Central memory CD8-positive, alpha-beta T cell (primary cell): ENCODE measurements around the gene ABCC2.
"Not testable (repeated sequence)": the region's sequence is repeated elsewhere in the genome, so short reads cannot be mapped to it uniquely, and the experiment has no call there.

Source experiments
- ATAC-seq: fragments of 150-1000 bp; cut with Tn5 transposase; replicated peaks from 2 replicates; pipeline ENCODE4 v1.10.0; 2022; ENCODE audit warnings: mild to moderate bottlenecking, moderate FRiP score, moderate number of reproducible peaks; ENCODE audit not compliant: poor library complexity, severe bottlenecking; ENCODE audit errors: extremely low read depth
- DNase-seq, 2 donors: peaks; one replicate each; pipeline ENCODE4 v3.0.0; 2021; ENCODE audit warnings: low spot score in 2 of 2
- H3K27ac Mint-ChIP-seq: one replicate; pipeline ENCODE4 v1.8.0; 2022; ENCODE audit warnings: low read depth, mild to moderate bottlenecking, moderate library complexity, mixed read lengths
- H3K27me3 Mint-ChIP-seq: one replicate; pipeline ENCODE4 v1.8.0; 2022; ENCODE audit warnings: mixed read lengths
- H3K36me3 Mint-ChIP-seq: one replicate; pipeline ENCODE4 v1.8.0; 2022; ENCODE audit warnings: mild to moderate bottlenecking, moderate library complexity, mixed read lengths; ENCODE audit not compliant: insufficient read depth
- H3K4me1 Mint-ChIP-seq: one replicate; pipeline ENCODE4 v1.8.0; 2022; ENCODE audit warnings: mixed read lengths
- H3K4me3 Mint-ChIP-seq: one replicate; pipeline ENCODE4 v1.8.0; 2022; ENCODE audit warnings: mild to moderate bottlenecking, moderate library complexity, mixed read lengths
- H3K9me3 Mint-ChIP-seq: one replicate; pipeline ENCODE4 v1.8.0; 2022; ENCODE audit warnings: mixed read lengths

The ABCC2 gene

GRCh38 chr10:99782447-99783286 is at the start of gene ABCC2:
TSS of gene ABCC2 (plus strand) at chr10:99782640. CDS start at chr10:99782845, 205 bp downstream.
- ATAC-seq = no peak
- H3K27me3 Mint-ChIP-seq = peaks cover 5% of the 10 kb centered on the region
- no peak within 1 kb of the TSS for H3K4me3 Mint-ChIP-seq
- H3K36me3 Mint-ChIP-seq = peaks cover 2% of the 10 kb centered on the region
- no peak for DNase-seq
- no peak within 1 kb of the TSS for H3K27ac Mint-ChIP-seq
- H3K4me1 Mint-ChIP-seq = no peaks in the 10 kb centered on the region
- H3K9me3 Mint-ChIP-seq = no peaks in the 10 kb centered on the region

GRCh38 chr10:99733366-99733765 is 49.1 kb upstream of the ABCC2 start:
- Mint-ChIP-seq H3K4me3 (peak overlapping the region; percentile 100), H3K4me1 (peaks cover 47% of the 10 kb centered on the region)

DNA sequence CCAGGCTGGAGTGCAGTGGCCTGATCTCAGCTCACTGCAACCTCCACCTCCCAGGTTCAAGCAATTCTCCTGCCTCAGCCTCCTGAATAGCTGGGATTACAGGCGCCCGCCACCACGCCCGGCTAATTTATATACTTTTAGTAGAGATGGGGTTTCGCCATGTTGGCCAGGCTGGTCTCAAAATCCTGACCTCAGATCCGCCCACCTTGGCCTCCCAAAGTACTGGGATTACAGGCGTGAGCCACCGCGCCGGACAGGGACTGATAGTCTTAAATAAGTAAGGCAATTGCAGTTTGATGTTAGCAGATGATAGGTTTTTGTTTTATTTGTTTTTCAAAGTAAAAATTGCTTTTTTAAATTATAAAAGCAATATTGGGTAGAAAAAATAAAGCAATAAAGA is 48.3 kb upstream of the ABCC2 start:
- Mint-ChIP-seq H3K36me3 (peaks cover 33% of the 10 kb centered on the region), H3K4me1 (peaks cover 45% of the 10 kb centered on the region)
- not testable (repeated sequence) for DNase-seq

More at GRCh38 chr10:99733366-99733765, 49.1 kb upstream of the ABCC2 start:
- ATAC-seq (no peak), DNase-seq (no peak)
- Mint-ChIP-seq H3K27me3 (no peaks in the 10 kb centered on the region), H3K36me3 (peaks cover 32% of the 10 kb centered on the region), H3K27ac (peak overlapping the region; percentile 99), H3K9me3 (no peaks in the 10 kb centered on the region)

GRCh38 chr10:99740260-99740659 is 42.2 kb upstream of the ABCC2 start:
- no peak for ATAC-seq
- H3K4me3 Mint-ChIP-seq = no peak overlapping the region
- H3K4me1 Mint-ChIP-seq = peaks cover 35% of the 10 kb centered on the region
- peaks cover 5% of the 10 kb centered on the region for H3K9me3 Mint-ChIP-seq
- H3K27ac Mint-ChIP-seq = no peak overlapping the region
- H3K27me3 Mint-ChIP-seq = no peaks in the 10 kb centered on the region
- no peak for DNase-seq
- peaks cover 62% of the 10 kb centered on the region for H3K36me3 Mint-ChIP-seq

More for the DNA sequence above, 48.3 kb upstream of the ABCC2 start:
- not testable (repeated sequence) for H3K9me3 Mint-ChIP-seq, ATAC-seq, H3K27ac Mint-ChIP-seq, H3K27me3 Mint-ChIP-seq
- H3K4me3 Mint-ChIP-seq = peak overlapping the region; percentile 100

DNA sequence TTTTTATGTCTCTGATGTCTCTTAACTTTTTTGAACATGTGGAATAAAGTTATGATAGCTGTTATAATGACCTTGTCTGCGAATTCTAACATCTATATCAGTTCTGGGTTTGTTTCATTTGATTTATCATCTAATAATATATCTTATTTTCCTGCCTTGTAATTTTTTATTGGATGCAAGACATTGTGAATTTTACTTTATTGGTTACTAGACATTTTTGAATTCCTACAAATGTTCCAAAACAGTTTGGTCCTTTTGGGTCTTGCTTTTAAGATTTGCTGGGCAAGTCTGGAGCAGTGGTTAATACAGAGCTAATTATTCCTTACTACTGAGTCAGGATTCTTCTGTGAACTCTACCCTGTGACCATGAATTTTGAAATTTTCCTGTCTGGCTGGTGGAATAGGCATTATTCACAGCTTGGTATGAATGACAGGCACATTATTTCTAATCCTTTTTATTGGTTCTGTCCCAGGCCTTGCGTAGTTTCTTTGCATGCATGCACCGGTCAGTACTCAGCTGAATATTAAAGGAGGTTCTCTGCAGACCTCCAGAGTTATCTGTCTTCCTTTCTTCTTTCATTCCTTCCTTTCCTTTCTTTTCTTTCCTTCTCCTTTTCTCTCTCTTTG is 41.4 kb upstream of the ABCC2 start:
- H3K9me3 Mint-ChIP-seq = peaks cover 5% of the 10 kb centered on the region
- peaks cover 64% of the 10 kb centered on the region for H3K36me3 Mint-ChIP-seq
- no peak overlapping the region for H3K4me3 Mint-ChIP-seq
- H3K27me3 Mint-ChIP-seq = no peaks in the 10 kb centered on the region
- no peak for DNase-seq
- no peak for ATAC-seq
- peaks cover 34% of the 10 kb centered on the region for H3K4me1 Mint-ChIP-seq
- H3K27ac Mint-ChIP-seq = peak overlapping the region; percentile 41

DNA sequence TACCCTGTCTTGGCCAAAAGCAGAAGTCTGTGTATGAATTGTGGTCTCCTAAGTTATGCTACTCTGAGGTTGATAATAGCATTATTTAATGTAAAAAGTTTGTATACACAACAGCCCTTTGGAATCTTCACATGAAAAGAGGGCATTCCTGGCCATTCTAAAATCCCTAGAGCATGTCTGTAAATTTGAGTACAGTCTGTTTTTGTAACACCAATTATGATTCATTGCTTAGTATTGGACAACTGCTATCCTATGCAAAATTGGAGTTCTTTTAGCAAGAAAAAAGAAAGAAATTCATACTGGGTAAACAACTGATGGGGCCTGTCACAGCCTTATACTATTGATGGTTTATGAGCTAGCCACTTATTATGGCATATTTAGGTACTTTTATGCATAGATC is 40.2 kb upstream of the ABCC2 start:
- ATAC-seq = no peak
- Mint-ChIP-seq H3K36me3 (peaks cover 61% of the 10 kb centered on the region), H3K4me3 (no peak overlapping the region), H3K27me3 (no peaks in the 10 kb centered on the region), H3K9me3 (peaks cover 5% of the 10 kb centered on the region), H3K27ac (no peak overlapping the region), H3K4me1 (peaks cover 31% of the 10 kb centered on the region)
- no peak for DNase-seq

GRCh38 chr10:99742701-99743100 is 39.7 kb upstream of the ABCC2 start:
- ATAC-seq (no peak), DNase-seq (no peak)
- Mint-ChIP-seq H3K9me3 (peaks cover 5% of the 10 kb centered on the region), H3K36me3 (peaks cover 61% of the 10 kb centered on the region), H3K27ac (no peak overlapping the region), H3K27me3 (no peaks in the 10 kb centered on the region), H3K4me1 (peaks cover 29% of the 10 kb centered on the region), H3K4me3 (no peak overlapping the region)

- Mint-ChIP-seq H3K4me3 (no peak overlapping the region), H3K27ac (no peak overlapping the region), H3K9me3 (peaks cover 5% of the 10 kb centered on the region), H3K36me3 (peaks cover 63% of the 10 kb centered on the region), H3K4me1 (peaks cover 39% of the 10 kb centered on the region), H3K27me3 (no peaks in the 10 kb centered on the region)
- no peak for ATAC-seq
- no peak for DNase-seq
Measured at GRCh38 chr10:99743841-99744240, 38.6 kb upstream of the ABCC2 start.

DNA sequence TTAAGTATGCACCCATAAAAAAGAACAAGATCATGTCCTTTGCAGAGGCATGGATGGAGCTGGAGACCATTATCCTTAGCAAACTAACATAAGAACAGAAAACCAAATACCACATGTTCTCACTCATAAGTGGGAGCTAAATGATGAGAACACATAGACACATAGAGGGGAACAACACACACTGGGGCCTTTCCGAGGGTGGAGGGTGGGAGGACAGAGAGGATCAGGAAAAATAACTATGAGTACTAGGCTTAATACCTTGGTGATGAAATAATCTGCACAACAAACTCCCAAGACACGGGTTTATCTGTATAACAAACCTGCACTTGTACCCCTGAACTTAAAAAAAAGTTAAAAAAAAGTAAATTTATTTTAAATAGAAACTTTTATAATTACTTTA is 36.3 kb upstream of the ABCC2 start:
- not testable (repeated sequence) for H3K27me3 Mint-ChIP-seq, ATAC-seq, DNase-seq, H3K27ac Mint-ChIP-seq, H3K9me3 Mint-ChIP-seq, H3K4me3 Mint-ChIP-seq
- H3K4me1 Mint-ChIP-seq = peaks cover 40% of the 10 kb centered on the region
- H3K36me3 Mint-ChIP-seq = peaks cover 69% of the 10 kb centered on the region

GRCh38 chr10:99748823-99749451 is 33.5 kb upstream of the ABCC2 start:
- H3K9me3 Mint-ChIP-seq = no peaks in the 10 kb centered on the region

DNA sequence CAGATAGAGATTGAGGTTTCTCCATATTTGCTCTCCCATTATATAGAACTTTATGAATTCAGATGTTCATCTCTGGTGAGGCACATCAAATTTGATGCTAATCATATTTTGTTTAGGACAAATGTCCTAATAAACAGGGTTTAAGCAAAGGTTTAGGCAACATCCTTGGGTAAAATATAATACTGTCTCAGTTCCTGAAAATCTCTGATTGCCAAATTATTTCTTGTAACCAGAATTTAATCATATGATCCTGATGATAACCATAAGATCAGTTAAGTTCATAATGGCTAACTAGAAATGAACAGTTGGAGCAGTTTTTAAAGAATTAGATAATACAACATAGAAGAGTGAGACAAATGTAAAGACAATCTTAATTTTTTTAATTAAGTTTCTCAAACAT is 31.8 kb upstream of the ABCC2 start:
- Mint-ChIP-seq H3K27ac (no peak overlapping the region), H3K9me3 (no peaks in the 10 kb centered on the region), H3K27me3 (no peaks in the 10 kb centered on the region), H3K4me3 (no peak overlapping the region), H3K4me1 (peaks cover 13% of the 10 kb centered on the region), H3K36me3 (peaks cover 59% of the 10 kb centered on the region)
- ATAC-seq (no peak), DNase-seq (no peak)

More at GRCh38 chr10:99748823-99749451, 33.5 kb upstream of the ABCC2 start:
- ATAC-seq (no peak), DNase-seq (no peak)
- peaks cover 18% of the 10 kb centered on the region for H3K4me1 Mint-ChIP-seq
- H3K27ac Mint-ChIP-seq = peak overlapping the region; percentile 9
- no peak overlapping the region for H3K4me3 Mint-ChIP-seq
- peaks cover 66% of the 10 kb centered on the region for H3K36me3 Mint-ChIP-seq
- H3K27me3 Mint-ChIP-seq = no peaks in the 10 kb centered on the region

GRCh38 chr10:99754670-99755069 is 27.8 kb upstream of the ABCC2 start:
- Mint-ChIP-seq H3K4me3 (no peak overlapping the region), H3K4me1 (no peaks in the 10 kb centered on the region), H3K36me3 (peaks cover 53% of the 10 kb centered on the region), H3K27ac (no peak overlapping the region), H3K9me3 (no peaks in the 10 kb centered on the region), H3K27me3 (no peaks in the 10 kb centered on the region)
- DNase-seq (no peak), ATAC-seq (no peak)
